K562 (cell line): Measurements from ENCODE around the gene NTM. TPM values are rescaled to one million over a fixed set of nuclear protein-coding genes. Genes with fewer than 3 reads are reported as not detected.

Experiments
- ATAC-seq: fragments of 200-7000 bp; cut with Tn5 transposase; 3 replicates; pipeline ENCODE4 v1.9.1; 2020; ENCODE audit warnings: moderate library complexity
- BruUV-seq: library from RNA; stranded (reverse); fragments of 400-500 nt; replicated peaks from 2 replicates; lab custom pipeline; 2021; lab: Mats Ljungman, UMichigan
- CTCF ChIA-PET: fragments of 300-600 bp; formaldehyde crosslinking; extraction: SDS; loops from one replicate; lab custom pipeline; 2021; ENCODE audit warnings: low intra/inter-chr PET ratio; lab: Yijun Ruan, JAX
- POLR2A ChIA-PET: fragments of 300-600, 350-650 bp; sonication (Branson Sonifier 250); formaldehyde crosslinking; extraction: SDS; loops from one replicate; lab custom pipeline; 2021; ENCODE audit warnings: antibody characterized with exemption, inconsistent platforms; lab: Yijun Ruan, JAX
- DNase-seq, 4 experiments: peaks; one replicate each; pipeline versions ENCODE4 v3.0.0 to v3.0.0-alpha.2; 2011 to 2018; ENCODE audit warnings: low spot score in 3 of 4, mixed read lengths in 3 of 4; ENCODE audit errors: extremely low read depth in 1 of 4
- FAIRE-seq: peaks from 2 replicates; lab custom pipeline; 2011; peaks lifted over from hg19 to GRCh38; lab: Jason Lieb, UNC
- H2AFZ ChIP-seq: 2 replicates; pipeline ENCODE4 v1.6.0; 2011; ENCODE audit warnings: low read depth, low read length, control low read depth, inconsistent platforms
- H3K27ac ChIP-seq: fragments of 200-600 bp; 3 replicates; pipeline ENCODE4 v1.8.0; 2011; ENCODE audit warnings: low read depth, mild to moderate bottlenecking, control low read depth, inconsistent platforms, low read length, moderate library complexity, mixed read lengths; ENCODE audit errors: extremely low read depth
- H3K27me3 ChIP-seq, 2 experiments: fragments of 300-600 bp in 1 of 2; 2 replicates in 1 of 2; 3 replicates in 1 of 2; pipeline versions ENCODE4 v1.6.0 to v1.8.0; 2011; ENCODE audit warnings: inconsistent platforms in 2 of 2, low read length in 2 of 2, mild to moderate bottlenecking in 1 of 2, mixed read lengths in 1 of 2, moderate library complexity in 1 of 2; ENCODE audit not compliant: control insufficient read depth in 2 of 2, insufficient read depth in 2 of 2
- H3K36me3 ChIP-seq: fragments of 300-600 bp; 3 replicates; pipeline ENCODE4 v1.8.0; 2011; ENCODE audit warnings: mild to moderate bottlenecking, low read length, inconsistent platforms; ENCODE audit not compliant: control insufficient read depth, insufficient read depth
- H3K4me1 ChIP-seq, 2 experiments: fragments of 200-600 bp in 1 of 2; replicated peaks in 1 of 2; 2 replicates in 1 of 2; 3 replicates in 1 of 2; pipeline versions ENCODE4 v1.5.1 to v1.8.0; 2011; ENCODE audit warnings: inconsistent platforms in 2 of 2, low read length in 2 of 2, mild to moderate bottlenecking in 1 of 2, mixed read lengths in 1 of 2, moderate library complexity in 1 of 2; ENCODE audit not compliant: control insufficient read depth in 2 of 2, insufficient read depth in 2 of 2
- H3K4me2 ChIP-seq: 2 replicates; pipeline ENCODE4 v1.6.1; 2011; ENCODE audit warnings: low read length, control low read depth, inconsistent platforms, mixed read lengths; ENCODE audit not compliant: insufficient read depth
- H3K4me3 ChIP-seq: fragments of 200-600 bp; sonication (generic), shearing (Covaris generic); 2 replicates; pipeline ENCODE4 v1.5.1; 2016; ENCODE audit warnings: control low read depth, inconsistent platforms
- H3K79me2 ChIP-seq: fragments of 200-600 bp; 3 replicates; pipeline ENCODE4 v1.8.0; 2011; ENCODE audit warnings: low read length, inconsistent platforms; ENCODE audit not compliant: control insufficient read depth, insufficient read depth
- H3K9ac ChIP-seq, 2 experiments: 2 replicates each; pipeline versions ENCODE4 v1.6.0 to v1.6.1; 2011; ENCODE audit warnings: low read depth in 2 of 2, low read length in 2 of 2, control low read depth in 1 of 2, inconsistent platforms in 1 of 2, mild to moderate bottlenecking in 1 of 2, mixed read lengths in 1 of 2; ENCODE audit not compliant: insufficient read depth in 1 of 2
- H3K9me1 ChIP-seq: one replicate; pipeline ENCODE4 v1.6.0; 2011; ENCODE audit warnings: inconsistent platforms, mild to moderate bottlenecking, low read length, moderate library complexity; ENCODE audit not compliant: control insufficient read depth, insufficient read depth
- H3K9me3 ChIP-seq: replicated peaks from 2 replicates; pipeline ENCODE4 v1.5.1; 2011; ENCODE audit warnings: low read depth, low read length, inconsistent platforms; ENCODE audit not compliant: control insufficient read depth, insufficient read depth
- H4K20me1 ChIP-seq: replicated peaks from 2 replicates; pipeline ENCODE4 v1.6.1; 2011; ENCODE audit warnings: low read length, inconsistent platforms, mixed read lengths; ENCODE audit not compliant: control insufficient read depth, insufficient read depth
- DMBX1 ChIP-seq: fragments of 250-450 bp; sonication (Bioruptor Pico); IDR thresholded peaks from 2 replicates; pipeline ENCODE4 v1.8.0; 2022; ENCODE audit warnings: inconsistent platforms, mild to moderate bottlenecking, moderate library complexity, borderline replicate concordance
- ETV5 ChIP-seq: sonication (generic); formaldehyde crosslinking; IDR thresholded peaks from 2 replicates; pipeline ENCODE4 v1.4.0; 2020; ENCODE audit warnings: low read depth, mild to moderate bottlenecking, missing genetic modification reagents
- EZH2 ChIP-seq: IDR thresholded peaks from 2 replicates; pipeline ENCODE4 v1.6.1; 2012; ENCODE audit warnings: low read depth, mild to moderate bottlenecking, inconsistent platforms, low read length, borderline replicate concordance
- SAP30 ChIP-seq: fragments of 200-600 bp; sonication (generic); IDR thresholded peaks from 2 replicates; pipeline ENCODE4 v1.6.1; 2012; ENCODE audit warnings: borderline replicate concordance, low read depth, mild to moderate bottlenecking, moderate library complexity, low read length, control low read depth, inconsistent platforms; ENCODE audit not compliant: insufficient read depth, poor library complexity, severe bottlenecking
- SRSF3 ChIP-seq: fragments of 200-400 bp; formaldehyde crosslinking; IDR thresholded peaks from 2 replicates; pipeline ENCODE4 v1.6.1; 2016; ENCODE audit warnings: mild to moderate bottlenecking, low read length, moderate library complexity; ENCODE audit not compliant: insufficient read depth
- SRSF9 ChIP-seq: fragments of 200-400 bp; formaldehyde crosslinking; IDR thresholded peaks from 2 replicates; pipeline ENCODE4 v1.6.1; 2017; ENCODE audit warnings: low read depth, low read length, borderline replicate concordance
- STAT5B ChIP-seq: fragments of 250-450 bp; sonication (Bioruptor Pico); IDR thresholded peaks from 2 replicates; pipeline ENCODE4 v1.8.0; 2021; ENCODE audit warnings: mild to moderate bottlenecking, inconsistent platforms
- WGBS: fragments of 100-300 bp; shearing (Covaris generic); methylation state at CpG from one replicate; pipeline ENCODE4 v1.1.6; 2016; ENCODE audit warnings: low coverage, mixed read lengths; ENCODE audit not compliant: insufficient coverage; ENCODE audit errors: missing lambda C conversion rate; 5-methylcytosine and 5-hydroxymethylcytosine counted together
- in situ Hi-C: fragments of 300-500 bp; cut with MboI; formaldehyde crosslinking; loops from 4 replicates; pipeline ENCODE4 v1.15.0; 2018; ENCODE audit warnings: inconsistent platforms, mixed read lengths
- intact Hi-C: fragments of 100-400 bp; cut with micrococcal nuclease; formaldehyde crosslinking; loops from 2 replicates; pipeline ENCODE4 v1.14.2; 2022
- polyA plus RNA-seq, 8 experiments: library from polyadenylated mRNA; depleted of rRNA in 4 of 8; stranded (reverse) in 5 of 8; unstranded in 3 of 8; fragments of >200 nt; fragmentation: Nextera tagmentation in 2 of 8; fragmentation: Illumina TruSeq in 1 of 8; extraction: Ambion mirVana in 2 of 8; extraction: Trizol in 1 of 8; gene quantifications; 2 replicates each; pipeline versions ENCODE4 v1.2.1 to v1.2.3, GENCODE V29; 2011 to 2014; ENCODE audit warnings: inconsistent platforms in 1 of 8, missing spikeins in 1 of 8
- total RNA-seq, 7 experiments: library from RNA; depleted of rRNA in 6 of 7; stranded (reverse); fragments of >200 nt in 6 of 7; fragmentation: Illumina TruSeq in 2 of 7; extraction: Trizol in 2 of 7; gene quantifications; 2 replicates each; pipeline versions ENCODE4 v1.2.1 to v1.2.3, GENCODE V29; 2011 to 2021; ENCODE audit warnings: low replicate concordance in 1 of 7
- TF ChIP-seq, protein P1 (sequence below): fragments of 250-450 bp; sonication (Bioruptor Pico); IDR thresholded peaks from 2 replicates; pipeline ENCODE4 v1.8.0; 2021; ENCODE audit warnings: moderate library complexity, mild to moderate bottlenecking, inconsistent platforms
- TF ChIP-seq, protein P2 (sequence below): sonication (generic); formaldehyde crosslinking; IDR thresholded peaks from 2 replicates; pipeline ENCODE4 v1.8.0; 2023; ENCODE audit warnings: mild to moderate bottlenecking, missing genetic modification reagents

The NTM gene
- total and polyA plus RNA-seq, 9 of the 15 experiments (the other 6 are each of a cell fraction or from before 2014, with no cell fraction given): not detected

DNA sequence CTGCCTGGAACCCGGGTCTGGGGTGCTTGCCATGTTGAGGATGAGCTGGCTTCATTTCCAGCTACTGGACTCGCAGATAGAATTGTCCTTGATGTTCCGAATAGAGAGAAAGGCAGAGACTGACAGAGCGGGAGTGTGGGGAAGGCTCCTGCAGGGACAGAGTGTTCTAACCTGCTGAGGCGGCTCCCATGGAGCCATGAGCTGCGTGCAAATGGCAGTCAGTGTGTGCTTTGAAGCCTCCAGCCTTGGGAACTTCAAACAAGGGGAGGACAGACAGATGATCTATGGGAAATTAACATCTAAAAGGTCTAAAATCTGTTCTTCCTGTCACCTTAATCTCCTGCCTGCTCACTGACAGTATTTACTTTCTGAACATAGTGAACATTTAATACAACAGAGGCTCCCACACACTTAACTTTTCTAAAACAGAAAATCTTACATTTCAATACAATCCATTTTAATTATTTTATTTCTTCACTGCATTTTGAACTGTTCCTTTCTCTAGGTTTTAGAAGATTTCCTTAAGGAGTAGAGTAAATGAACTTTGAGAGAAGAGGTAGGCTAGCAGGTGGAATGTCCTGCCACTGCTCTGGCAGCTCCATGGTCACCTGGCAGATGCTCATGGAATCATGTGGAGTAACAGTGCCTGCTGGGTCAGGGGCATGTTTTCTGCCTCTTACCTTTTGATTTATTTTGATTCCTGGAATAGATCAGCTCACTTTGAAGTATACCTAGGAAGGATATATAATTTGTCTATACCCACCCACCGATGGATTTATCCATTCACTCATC lies 481.7 kb downstream of the NTM start (continued):
- TF ChIP-seq, protein P1, sequence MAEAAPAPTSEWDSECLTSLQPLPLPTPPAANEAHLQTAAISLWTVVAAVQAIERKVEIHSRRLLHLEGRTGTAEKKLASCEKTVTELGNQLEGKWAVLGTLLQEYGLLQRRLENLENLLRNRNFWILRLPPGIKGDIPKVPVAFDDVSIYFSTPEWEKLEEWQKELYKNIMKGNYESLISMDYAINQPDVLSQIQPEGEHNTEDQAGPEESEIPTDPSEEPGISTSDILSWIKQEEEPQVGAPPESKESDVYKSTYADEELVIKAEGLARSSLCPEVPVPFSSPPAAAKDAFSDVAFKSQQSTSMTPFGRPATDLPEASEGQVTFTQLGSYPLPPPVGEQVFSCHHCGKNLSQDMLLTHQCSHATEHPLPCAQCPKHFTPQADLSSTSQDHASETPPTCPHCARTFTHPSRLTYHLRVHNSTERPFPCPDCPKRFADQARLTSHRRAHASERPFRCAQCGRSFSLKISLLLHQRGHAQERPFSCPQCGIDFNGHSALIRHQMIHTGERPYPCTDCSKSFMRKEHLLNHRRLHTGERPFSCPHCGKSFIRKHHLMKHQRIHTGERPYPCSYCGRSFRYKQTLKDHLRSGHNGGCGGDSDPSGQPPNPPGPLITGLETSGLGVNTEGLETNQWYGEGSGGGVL (CRISPR knock-in tag): no peak
- TF ChIP-seq DMBX1: no peak
- TF ChIP-seq SAP30: no peak
- TF ChIP-seq EZH2: no peak

DNA sequence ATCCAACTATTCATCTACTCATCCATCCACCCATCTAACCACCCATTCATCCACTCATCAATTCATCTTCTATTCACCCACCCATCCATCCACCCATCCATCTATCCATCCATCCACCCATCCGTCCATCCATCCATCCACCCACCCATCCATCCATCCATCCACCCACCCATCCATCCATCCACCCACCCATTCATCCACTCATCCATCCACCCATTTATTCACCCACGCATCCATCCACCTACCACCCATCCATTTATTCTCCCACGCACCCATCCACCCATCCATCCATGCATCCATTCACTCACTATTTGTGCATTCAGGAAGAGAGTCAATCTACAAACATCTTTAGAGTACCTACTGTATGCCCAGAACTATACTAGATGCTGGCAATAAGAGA lies 482.3 kb downstream of the NTM start:
- in situ Hi-C loops: no loop called here
- TF ChIP-seq ETV5 (CRISPR knock-in tag): no peak
- no peak for TF ChIP-seq STAT5B (CRISPR knock-in tag)
- TF ChIP-seq EZH2: no peak
- no peak for TF ChIP-seq SRSF9
- TF ChIP-seq SRSF3: no peak
- TF ChIP-seq, protein P2, sequence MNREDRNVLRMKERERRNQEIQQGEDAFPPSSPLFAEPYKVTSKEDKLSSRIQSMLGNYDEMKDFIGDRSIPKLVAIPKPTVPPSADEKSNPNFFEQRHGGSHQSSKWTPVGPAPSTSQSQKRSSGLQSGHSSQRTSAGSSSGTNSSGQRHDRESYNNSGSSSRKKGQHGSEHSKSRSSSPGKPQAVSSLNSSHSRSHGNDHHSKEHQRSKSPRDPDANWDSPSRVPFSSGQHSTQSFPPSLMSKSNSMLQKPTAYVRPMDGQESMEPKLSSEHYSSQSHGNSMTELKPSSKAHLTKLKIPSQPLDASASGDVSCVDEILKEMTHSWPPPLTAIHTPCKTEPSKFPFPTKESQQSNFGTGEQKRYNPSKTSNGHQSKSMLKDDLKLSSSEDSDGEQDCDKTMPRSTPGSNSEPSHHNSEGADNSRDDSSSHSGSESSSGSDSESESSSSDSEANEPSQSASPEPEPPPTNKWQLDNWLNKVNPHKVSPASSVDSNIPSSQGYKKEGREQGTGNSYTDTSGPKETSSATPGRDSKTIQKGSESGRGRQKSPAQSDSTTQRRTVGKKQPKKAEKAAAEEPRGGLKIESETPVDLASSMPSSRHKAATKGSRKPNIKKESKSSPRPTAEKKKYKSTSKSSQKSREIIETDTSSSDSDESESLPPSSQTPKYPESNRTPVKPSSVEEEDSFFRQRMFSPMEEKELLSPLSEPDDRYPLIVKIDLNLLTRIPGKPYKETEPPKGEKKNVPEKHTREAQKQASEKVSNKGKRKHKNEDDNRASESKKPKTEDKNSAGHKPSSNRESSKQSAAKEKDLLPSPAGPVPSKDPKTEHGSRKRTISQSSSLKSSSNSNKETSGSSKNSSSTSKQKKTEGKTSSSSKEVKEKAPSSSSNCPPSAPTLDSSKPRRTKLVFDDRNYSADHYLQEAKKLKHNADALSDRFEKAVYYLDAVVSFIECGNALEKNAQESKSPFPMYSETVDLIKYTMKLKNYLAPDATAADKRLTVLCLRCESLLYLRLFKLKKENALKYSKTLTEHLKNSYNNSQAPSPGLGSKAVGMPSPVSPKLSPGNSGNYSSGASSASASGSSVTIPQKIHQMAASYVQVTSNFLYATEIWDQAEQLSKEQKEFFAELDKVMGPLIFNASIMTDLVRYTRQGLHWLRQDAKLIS: no peak

More for the DNA sequence above, 482.3 kb downstream of the NTM start:
- H3K4me3 ChIP-seq: no peak overlapping the region
- ATAC-seq: no peak
- H4K20me1 ChIP-seq: no peaks in the 10 kb centered on the region
- no peaks in the 10 kb centered on the region for H3K9me3 ChIP-seq
- no TSS peak for BruUV-seq
- ChIA-PET POLR2A (no interaction called here), CTCF (no interaction called here)
- H3K4me1 ChIP-seq: no peaks in the 10 kb centered on the region
- no peak overlapping the region for H3K9ac ChIP-seq
- FAIRE-seq: no peak
- no peak for DNase-seq
- H3K9me1 ChIP-seq: no peaks in the 10 kb centered on the region
- 0% methylated on average over 3 of the region's 3 CpGs for WGBS
- H2AFZ ChIP-seq: no peak overlapping the region
- H3K36me3 ChIP-seq: no peaks in the 10 kb centered on the region
- no peak overlapping the region for H3K27ac ChIP-seq
- no peaks in the 10 kb centered on the region for H3K79me2 ChIP-seq
- intact Hi-C loops: no loop called here
- no peaks in the 10 kb centered on the region for H3K27me3 ChIP-seq
- no peak overlapping the region for H3K4me2 ChIP-seq
